Fibroblast of lung (primary cell): Measurements from ENCODE around the gene CDKN1A.

ENCODE experiments used
- CTCF ChIP-seq, 2 donors: IDR thresholded peaks in 1 of 2; conservative IDR thresholded peaks in 1 of 2; 1 replicate in 1 of 2; 2 replicates in 1 of 2; pipeline ENCODE4 v1.5.1; 2011 to 2012; ENCODE audit warnings: low read length in 2 of 2, control low read depth in 1 of 2, inconsistent platforms in 1 of 2, low read depth in 1 of 2, mild to moderate bottlenecking in 1 of 2
- EZH2 ChIP-seq: IDR thresholded peaks from 2 replicates; pipeline ENCODE4 v1.5.1; 2012; ENCODE audit warnings: low read length, control low read depth, mild to moderate bottlenecking; ENCODE audit errors: missing control alignments

- TF ChIP-seq CTCF (conservative IDR thresholded peaks at IDR 0.05 in 1 of 2, IDR thresholded peaks at IDR 0.05 in 1 of 2; ENCODE audit: low read depth in 1 of 2, low read length in 2 of 2), result no peak
- TF ChIP-seq EZH2, result no peak
These were observed 47.1 kb downstream of the CDKN1A start for GRCh38 chr6:36725581-36725980.
